ENCODE data around the gene ZNF197.
"Not testable (repeated sequence)": the region's sequence is repeated elsewhere in the genome, so short reads cannot be mapped to it uniquely, and the experiment has no call there.

ZNF197 gene

DNA sequence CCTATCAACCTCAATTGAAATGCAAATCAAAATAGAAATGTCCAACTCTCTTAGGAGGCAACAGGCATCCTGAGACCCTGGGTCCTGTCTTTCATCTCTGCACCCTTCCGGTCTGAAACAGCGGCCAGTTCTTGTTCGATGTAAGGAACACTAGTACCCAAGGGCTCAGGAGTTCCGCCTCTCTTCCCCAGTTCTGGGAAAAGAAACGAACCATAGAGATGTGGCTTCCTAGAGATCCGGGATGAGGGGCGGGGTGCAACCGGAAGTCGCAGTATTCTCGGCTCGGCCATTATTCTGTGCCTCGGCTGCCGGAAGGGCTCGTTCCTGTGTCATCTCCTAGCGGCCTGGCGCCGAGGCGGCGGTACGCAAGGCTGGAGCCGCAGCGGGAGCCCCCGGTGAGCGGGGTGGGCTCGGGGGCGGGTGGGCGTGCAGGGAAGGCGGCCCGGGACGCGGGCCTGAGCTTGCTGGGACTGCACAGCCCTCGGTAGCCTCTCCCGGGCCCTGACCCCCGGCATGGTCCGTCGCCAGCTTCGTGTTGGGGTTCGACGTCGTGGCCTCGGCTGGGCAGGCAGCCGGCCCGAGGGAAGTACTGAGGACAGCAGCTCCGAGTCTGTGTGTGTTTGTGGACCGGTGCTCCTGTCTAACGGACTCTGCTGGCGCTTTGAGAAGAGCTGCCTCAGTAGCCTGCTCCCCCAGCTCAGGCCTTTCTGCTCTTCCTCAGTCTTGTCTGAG, at the start of gene ZNF197:
Gene ZNF197 (plus strand): TSS at position 288 of the 732 bp plus-strand sequence. CDS start 4,119 bp downstream, outside the sequence.
- Mint-ChIP-seq H3K4me1 (peaks cover 27% of the 10 kb centered on the region), H3K9me3 (no peaks in the 10 kb centered on the region), H3K27ac (peak within 1 kb of the TSS; percentile 91), H3K4me3 (peak within 1 kb of the TSS; percentile 88), H3K27me3 (no peaks in the 10 kb centered on the region), H3K36me3 (peaks cover 30% of the 10 kb centered on the region)
- peak; percentile 69 for DNase-seq
- CTCF ChIA-PET, result no interaction called here

GRCh38 chr3:44576613-44577012, 48.2 kb upstream of the ZNF197 start:
- no peak overlapping the region for H3K27ac Mint-ChIP-seq
- no peak for DNase-seq
- peaks cover 6% of the 10 kb centered on the region for H3K27me3 Mint-ChIP-seq
- H3K9me3 Mint-ChIP-seq, result peaks cover 38% of the 10 kb centered on the region
- CTCF ChIA-PET, result no interaction called here
- no peaks in the 10 kb centered on the region for H3K36me3 Mint-ChIP-seq
- no peak overlapping the region for H3K4me3 Mint-ChIP-seq
- no peaks in the 10 kb centered on the region for H3K4me1 Mint-ChIP-seq

DNA sequence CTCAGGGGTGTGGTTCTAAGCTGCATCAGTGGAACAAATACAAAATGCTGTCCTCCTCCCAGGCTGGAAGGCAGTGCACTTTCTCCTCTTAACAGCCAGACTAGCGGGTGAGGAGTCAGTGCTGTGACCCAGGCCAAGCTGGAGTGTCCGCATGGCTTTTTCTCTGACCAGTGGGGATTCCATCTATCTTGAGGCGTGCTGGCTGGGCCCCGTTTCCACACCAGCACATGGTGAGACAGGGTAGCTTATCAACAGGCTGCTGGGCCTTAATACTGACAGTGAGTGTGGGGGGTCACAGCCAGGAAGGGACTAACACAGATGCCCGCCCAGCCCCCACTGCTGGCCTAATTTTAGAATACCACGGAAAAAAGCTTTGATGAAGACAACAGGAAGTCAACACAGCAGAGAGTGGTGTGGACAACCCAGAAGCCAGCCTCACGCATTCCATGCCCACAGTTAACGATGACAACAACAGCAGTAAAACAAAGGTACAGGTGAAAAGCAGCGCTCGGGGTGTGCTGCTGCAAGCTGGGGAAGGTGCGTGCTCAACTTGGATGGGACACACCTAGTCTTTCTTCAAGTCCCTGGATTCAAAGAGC, 47.4 kb upstream of the ZNF197 start:
- H3K4me3 Mint-ChIP-seq, H3K27ac Mint-ChIP-seq, H3K27me3 Mint-ChIP-seq, H3K4me1 Mint-ChIP-seq, H3K36me3 Mint-ChIP-seq, CTCF ChIA-PET, DNase-seq: not testable (repeated sequence)
- H3K9me3 Mint-ChIP-seq, result peaks cover 34% of the 10 kb centered on the region

- DNase-seq, H3K4me3 Mint-ChIP-seq, H3K4me1 Mint-ChIP-seq, H3K27ac Mint-ChIP-seq, H3K36me3 Mint-ChIP-seq, CTCF ChIA-PET, H3K27me3 Mint-ChIP-seq: not testable (repeated sequence)
- H3K9me3 Mint-ChIP-seq, result peaks cover 32% of the 10 kb centered on the region
Measured at GRCh38 chr3:44578316-44578715, 46.5 kb upstream of the ZNF197 start.

DNA sequence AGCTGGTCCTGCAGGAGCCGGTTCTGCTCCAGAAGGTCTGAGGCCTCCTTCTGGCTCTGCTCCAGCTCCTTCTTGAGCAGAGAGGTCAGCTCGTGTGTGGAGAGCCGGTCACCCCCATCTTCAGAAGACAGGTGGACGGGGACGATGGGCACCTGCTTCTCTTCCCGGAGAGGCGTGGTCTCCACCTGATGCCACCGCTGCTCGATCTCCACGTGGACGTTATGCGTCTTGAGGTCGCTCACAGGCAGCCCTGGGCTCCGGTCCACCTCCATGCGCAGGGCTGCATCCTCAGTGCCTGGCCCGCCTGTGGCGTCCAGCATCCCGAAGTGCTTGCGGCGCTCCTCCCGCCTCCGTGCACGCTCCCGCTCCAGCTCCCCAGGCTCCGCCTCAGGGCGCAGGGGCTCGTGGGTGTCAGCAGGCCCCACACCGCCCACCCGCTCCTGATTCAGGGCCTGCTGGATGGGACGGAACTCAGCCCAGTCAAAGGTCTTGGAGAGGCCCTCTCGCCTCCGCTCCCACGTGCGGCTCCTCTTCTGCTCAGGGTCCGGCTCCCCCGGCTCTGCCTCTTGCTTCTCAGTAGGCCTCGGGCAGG, 45.8 kb upstream of the ZNF197 start:
- Mint-ChIP-seq H3K9me3 (peaks cover 32% of the 10 kb centered on the region), H3K27me3 (peaks cover 11% of the 10 kb centered on the region)
- H3K36me3 Mint-ChIP-seq, H3K4me3 Mint-ChIP-seq, H3K4me1 Mint-ChIP-seq, H3K27ac Mint-ChIP-seq, DNase-seq: not testable (repeated sequence)
- CTCF ChIA-PET, result interaction anchor here (0.6 kb wide), 1 partner anchor 153 kb away, joined by 3 read pairs; no protein-coding TSS in a partner anchor

- H3K27ac Mint-ChIP-seq, H3K36me3 Mint-ChIP-seq, H3K4me3 Mint-ChIP-seq, H3K4me1 Mint-ChIP-seq, DNase-seq, CTCF ChIA-PET: not testable (repeated sequence)
- H3K9me3 Mint-ChIP-seq, result peaks cover 32% of the 10 kb centered on the region
- peaks cover 18% of the 10 kb centered on the region for H3K27me3 Mint-ChIP-seq
Measured at GRCh38 chr3:44579749-44580148, 45.1 kb upstream of the ZNF197 start.

- H3K4me1 Mint-ChIP-seq, H3K36me3 Mint-ChIP-seq, CTCF ChIA-PET, DNase-seq, H3K4me3 Mint-ChIP-seq, H3K27ac Mint-ChIP-seq: not testable (repeated sequence)
- peaks cover 30% of the 10 kb centered on the region for H3K27me3 Mint-ChIP-seq
- peaks cover 30% of the 10 kb centered on the region for H3K9me3 Mint-ChIP-seq
Measured at GRCh38 chr3:44580971-44581370, 43.9 kb upstream of the ZNF197 start.

DNA sequence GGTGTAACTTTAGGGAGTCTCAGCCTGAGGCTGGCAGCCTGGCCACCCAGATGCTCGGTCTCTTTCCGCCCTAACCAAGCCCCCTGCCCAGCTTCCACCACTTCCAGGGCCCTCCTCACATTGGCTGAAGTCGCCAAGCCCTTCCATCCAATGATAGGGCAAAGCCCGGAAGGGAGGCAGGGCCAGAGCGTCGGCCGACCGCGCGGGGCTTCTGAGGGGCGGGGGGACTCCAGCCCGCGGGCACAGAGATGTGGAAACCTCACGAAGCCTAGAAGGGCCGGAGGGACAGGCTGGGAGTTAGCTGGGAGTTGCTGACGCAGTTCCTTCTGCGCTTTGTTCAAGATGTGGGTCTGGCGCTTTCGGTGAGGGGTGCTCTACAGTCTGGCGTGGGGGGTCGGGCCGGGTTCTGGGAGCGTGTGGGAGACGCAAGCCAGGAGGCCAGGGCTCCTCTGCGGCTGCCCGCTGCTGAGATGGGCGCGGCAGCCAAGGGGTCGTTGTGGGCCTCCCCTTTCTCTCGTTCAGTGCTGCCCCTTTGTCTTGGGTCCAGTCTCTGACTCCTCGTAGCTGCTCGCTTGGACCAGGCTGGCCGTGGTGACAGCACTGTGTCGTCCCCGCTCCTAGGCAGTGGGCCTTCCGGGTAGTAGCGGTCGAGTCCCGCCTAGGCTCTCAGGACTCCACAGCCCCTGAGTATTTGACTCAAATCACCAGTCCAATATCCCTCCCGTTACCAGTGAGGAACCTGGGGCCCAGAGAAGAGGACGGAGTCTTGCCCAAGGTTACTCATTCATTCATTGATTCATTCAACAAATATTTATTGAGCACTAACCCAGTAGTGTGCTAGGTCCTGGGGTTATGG, 40.0 kb upstream of the ZNF197 start, which contains the start of gene ZNF660:
Gene ZNF660 (plus strand): TSS at position 319 of the 856 bp plus-strand sequence. CDS start 9,230 bp downstream, outside the sequence.
- H3K27ac Mint-ChIP-seq, result no peak within 1 kb of the TSS
- no peak for DNase-seq
- H3K36me3 Mint-ChIP-seq, result no peaks in the 10 kb centered on the region
- no peaks in the 10 kb centered on the region for H3K4me1 Mint-ChIP-seq
- H3K4me3 Mint-ChIP-seq, result no peak within 1 kb of the TSS
- H3K27me3 Mint-ChIP-seq, result peaks cover 34% of the 10 kb centered on the region
- CTCF ChIA-PET, result no interaction called here
- peaks cover 25% of the 10 kb centered on the region for H3K9me3 Mint-ChIP-seq

DNA sequence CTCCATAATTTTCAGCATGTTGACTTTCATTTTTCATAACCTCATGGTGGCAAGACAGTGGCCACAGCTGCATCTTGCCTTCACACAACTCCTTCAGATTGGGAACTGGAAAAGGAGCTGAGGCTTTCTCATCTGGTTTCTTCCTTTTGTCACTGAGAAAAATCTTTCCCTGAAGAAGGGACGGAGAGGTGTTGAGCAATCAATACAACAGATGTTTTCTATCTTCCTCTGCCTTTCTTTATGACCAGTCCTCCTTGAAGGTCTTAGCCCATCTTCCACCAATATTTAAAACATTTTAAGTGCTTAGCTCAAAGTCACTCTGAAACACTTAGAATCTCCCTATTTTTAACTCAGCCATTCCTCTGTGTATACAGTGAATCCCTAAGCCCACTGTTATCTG, 28.2 kb upstream of the ZNF197 start:
- no peaks in the 10 kb centered on the region for H3K27me3 Mint-ChIP-seq
- H3K27ac Mint-ChIP-seq, result no peak overlapping the region
- peaks cover 23% of the 10 kb centered on the region for H3K9me3 Mint-ChIP-seq
- no peaks in the 10 kb centered on the region for H3K4me1 Mint-ChIP-seq
- CTCF ChIA-PET, result interaction anchor here (0.6 kb wide), 1 partner anchor 17 kb away, joined by 4 read pairs; no protein-coding TSS in a partner anchor
- no peak for DNase-seq
- H3K4me3 Mint-ChIP-seq, result no peak overlapping the region
- no peaks in the 10 kb centered on the region for H3K36me3 Mint-ChIP-seq

GRCh38 chr3:44601749-44602148, 23.1 kb upstream of the ZNF197 start:
- Mint-ChIP-seq H3K27me3 (no peaks in the 10 kb centered on the region), H3K4me1 (no peaks in the 10 kb centered on the region), H3K9me3 (peaks cover 2% of the 10 kb centered on the region), H3K27ac (no peak overlapping the region), H3K36me3 (no peaks in the 10 kb centered on the region), H3K4me3 (no peak overlapping the region)
- DNase-seq, result no peak
- CTCF ChIA-PET, result no interaction called here

- no peaks in the 10 kb centered on the region for H3K36me3 Mint-ChIP-seq
- DNase-seq, result no peak
- H3K4me3 Mint-ChIP-seq, result no peak overlapping the region
- H3K9me3 Mint-ChIP-seq, result peaks cover 6% of the 10 kb centered on the region
- CTCF ChIA-PET, result interaction anchor here (0.6 kb wide), 1 partner anchor 16 kb away, joined by 4 read pairs; no protein-coding TSS in a partner anchor
- no peak overlapping the region for H3K27ac Mint-ChIP-seq
- H3K4me1 Mint-ChIP-seq, result no peaks in the 10 kb centered on the region
- H3K27me3 Mint-ChIP-seq, result no peaks in the 10 kb centered on the region
Measured at GRCh38 chr3:44612678-44613077, 12.2 kb upstream of the ZNF197 start.

DNA sequence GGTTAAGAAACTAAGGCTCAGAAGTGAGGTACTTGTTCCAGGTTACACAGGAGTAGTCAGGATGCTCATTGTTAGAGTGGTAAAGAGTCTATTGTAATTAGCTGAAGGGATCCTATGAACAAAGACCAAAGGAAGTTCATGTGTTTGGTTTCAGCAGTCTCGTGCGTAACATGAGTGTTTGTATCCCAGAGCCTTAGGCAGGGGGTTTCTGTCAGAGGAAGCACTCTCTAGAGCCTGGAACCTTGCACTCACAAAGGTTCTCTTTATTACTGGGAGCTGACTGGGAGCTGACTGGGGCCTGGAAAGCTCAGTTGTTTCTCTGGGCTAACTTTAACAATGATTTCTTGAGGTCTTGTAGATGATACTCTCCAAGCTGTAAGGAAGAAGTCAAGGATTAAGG, 3.9 kb downstream of the ZNF197 start:
- CTCF ChIA-PET, result no interaction called here
- peaks cover 4% of the 10 kb centered on the region for H3K9me3 Mint-ChIP-seq
- peaks cover 27% of the 10 kb centered on the region for H3K4me1 Mint-ChIP-seq
- no peak overlapping the region for H3K27ac Mint-ChIP-seq
- H3K27me3 Mint-ChIP-seq, result no peaks in the 10 kb centered on the region
- DNase-seq, result no peak
- no peak overlapping the region for H3K4me3 Mint-ChIP-seq
- H3K36me3 Mint-ChIP-seq, result peaks cover 56% of the 10 kb centered on the region

GRCh38 chr3:44632193-44632592, 7.4 kb downstream of the ZNF197 start:
- no peaks in the 10 kb centered on the region for H3K27me3 Mint-ChIP-seq
- no peak for DNase-seq

DNA sequence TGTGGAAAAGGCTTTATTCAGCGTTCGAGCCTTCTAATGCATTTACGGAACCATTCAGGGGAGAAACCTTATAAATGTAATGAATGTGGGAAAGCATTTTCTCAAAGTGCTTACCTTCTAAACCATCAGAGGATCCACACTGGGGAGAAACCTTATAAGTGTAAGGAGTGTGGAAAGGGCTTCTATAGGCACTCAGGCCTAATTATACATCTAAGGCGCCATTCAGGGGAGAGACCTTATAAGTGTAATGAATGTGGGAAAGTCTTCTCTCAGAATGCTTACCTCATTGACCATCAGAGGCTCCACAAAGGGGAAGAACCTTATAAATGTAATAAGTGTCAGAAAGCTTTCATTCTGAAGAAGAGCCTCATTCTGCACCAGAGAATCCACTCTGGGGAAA, 17.5 kb downstream of the ZNF197 start:
- H3K27ac Mint-ChIP-seq, result no peak overlapping the region
- CTCF ChIA-PET, result no interaction called here
- peaks cover 71% of the 10 kb centered on the region for H3K9me3 Mint-ChIP-seq
- H3K27me3 Mint-ChIP-seq, result no peaks in the 10 kb centered on the region
- H3K36me3 Mint-ChIP-seq, result peaks cover 74% of the 10 kb centered on the region
- DNase-seq, result no peak
- H3K4me3 Mint-ChIP-seq, result no peak overlapping the region
- H3K4me1 Mint-ChIP-seq, result no peaks in the 10 kb centered on the region

More at GRCh38 chr3:44632193-44632592, 7.4 kb downstream of the ZNF197 start:
- Mint-ChIP-seq H3K9me3 (peaks cover 16% of the 10 kb centered on the region), H3K27ac (peak overlapping the region; percentile 33), H3K36me3 (peaks cover 76% of the 10 kb centered on the region), H3K4me1 (peaks cover 6% of the 10 kb centered on the region), H3K4me3 (no peak overlapping the region)
- CTCF ChIA-PET, result no interaction called here
